GM12874 (cell line): ENCODE data around the gene SIRT1.

Experiments
- CTCF ChIP-seq: IDR thresholded peaks from 2 replicates; pipeline ENCODE4 v1.5.1; 2011; ENCODE audit warnings: low read depth, mild to moderate bottlenecking, control low read depth, low read length, moderate library complexity; ENCODE audit not compliant: insufficient read depth

SIRT1 gene

DNA sequence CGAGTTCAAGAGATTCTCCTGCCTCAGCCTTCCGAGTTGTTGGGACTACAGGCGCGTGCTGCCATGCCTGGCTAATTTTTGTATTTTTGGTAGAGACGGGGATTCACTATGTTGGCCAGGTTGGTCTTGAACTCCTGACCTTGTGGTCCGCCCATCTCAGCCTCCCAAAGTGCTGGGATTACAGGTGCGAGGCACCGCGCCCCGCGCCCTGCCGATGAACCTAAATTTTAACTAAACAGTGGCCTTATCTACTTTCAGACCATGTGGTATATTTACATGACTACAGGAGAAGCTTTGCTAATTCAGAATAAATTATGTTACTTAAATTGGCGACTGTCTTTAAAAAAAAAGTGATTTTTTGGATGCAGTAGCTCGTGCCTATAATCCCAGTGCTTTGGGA is 9.2 kb downstream of the SIRT1 start:
- TF ChIP-seq CTCF, result no peak

- no peak for TF ChIP-seq CTCF
These were observed 19.1 kb downstream of the SIRT1 start for GRCh38 chr10:67903581-67903980.

GRCh38 chr10:67912331-67912946 is 28.0 kb downstream of the SIRT1 start:
- TF ChIP-seq CTCF, result no peak

GRCh38 chr10:67914777-67915340 is 30.4 kb downstream of the SIRT1 start:
- no peak for TF ChIP-seq CTCF

DNA sequence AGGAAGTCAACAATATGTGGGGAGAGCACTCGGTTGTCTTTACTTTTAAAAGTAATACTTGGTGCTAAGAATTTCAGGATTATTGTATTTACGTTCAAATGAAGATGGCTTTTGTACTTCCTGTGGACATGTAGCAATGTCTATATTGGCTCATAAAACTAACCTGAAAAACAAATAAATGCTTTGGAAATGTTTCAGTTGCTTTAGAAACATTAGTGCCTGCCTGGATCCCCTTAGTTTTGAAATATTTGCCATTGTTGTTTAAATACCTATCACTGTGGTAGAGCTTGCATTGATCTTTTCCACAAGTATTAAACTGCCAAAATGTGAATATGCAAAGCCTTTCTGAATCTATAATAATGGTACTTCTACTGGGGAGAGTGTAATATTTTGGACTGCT is 32.7 kb downstream of the SIRT1 start:
- no peak for TF ChIP-seq CTCF

DNA sequence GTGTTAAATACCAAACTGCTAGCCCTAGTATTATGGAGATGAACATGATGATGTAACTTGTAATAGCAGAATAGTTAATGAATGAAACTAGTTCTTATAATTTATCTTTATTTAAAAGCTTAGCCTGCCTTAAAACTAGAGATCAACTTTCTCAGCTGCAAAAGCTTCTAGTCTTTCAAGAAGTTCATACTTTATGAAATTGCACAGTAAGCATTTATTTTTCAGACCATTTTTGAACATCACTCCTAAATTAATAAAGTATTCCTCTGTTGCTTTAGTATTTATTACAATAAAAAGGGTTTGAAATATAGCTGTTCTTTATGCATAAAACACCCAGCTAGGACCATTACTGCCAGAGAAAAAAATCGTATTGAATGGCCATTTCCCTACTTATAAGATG is 33.2 kb downstream of the SIRT1 start:
- no peak for TF ChIP-seq CTCF

DNA sequence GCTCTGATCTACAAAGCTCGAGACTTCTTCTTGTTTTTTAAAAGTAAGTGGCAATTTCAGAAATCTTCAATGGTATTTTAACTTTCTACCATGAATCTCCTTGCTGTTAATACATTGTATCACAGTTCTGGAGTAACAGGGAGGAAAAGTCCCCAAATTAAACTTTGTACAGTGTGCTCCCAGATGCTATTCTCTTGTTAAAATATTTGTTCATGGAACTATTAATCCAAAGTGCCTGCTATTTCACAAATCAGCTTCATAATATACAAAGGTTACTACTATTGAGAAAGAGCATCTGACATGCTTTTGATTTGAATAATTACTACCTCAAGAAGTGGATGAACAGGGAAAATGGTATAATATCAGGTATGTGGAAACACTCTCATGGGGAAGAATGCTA is 36.6 kb downstream of the SIRT1 start:
- no peak for TF ChIP-seq CTCF

DNA sequence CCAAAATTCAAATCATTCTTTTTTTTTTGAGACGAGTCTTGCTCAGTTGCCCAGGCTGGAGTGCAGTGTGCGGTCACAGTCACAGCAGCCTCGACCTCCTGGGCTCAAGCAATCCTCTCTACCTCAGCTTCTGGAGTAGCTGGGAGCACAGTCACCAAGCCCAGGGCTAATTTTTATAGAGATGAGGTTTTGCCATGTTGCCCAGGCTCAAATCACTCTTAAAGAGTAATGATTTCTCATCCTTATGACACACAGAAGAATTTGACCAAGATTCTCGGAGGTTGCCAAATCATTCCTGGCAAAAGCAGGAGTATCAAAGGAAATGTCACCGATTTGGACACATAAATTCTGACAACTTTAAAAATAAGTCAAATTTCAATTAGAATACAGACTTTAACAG is 39.1 kb downstream of the SIRT1 start:
- TF ChIP-seq CTCF, result no peak
